ENCODE results near the gene MFSD11.
"Not testable (repeated sequence)": the region's sequence is repeated elsewhere in the genome, so short reads cannot be mapped to it uniquely, and the experiment has no call there.

Gene MFSD11

DNA sequence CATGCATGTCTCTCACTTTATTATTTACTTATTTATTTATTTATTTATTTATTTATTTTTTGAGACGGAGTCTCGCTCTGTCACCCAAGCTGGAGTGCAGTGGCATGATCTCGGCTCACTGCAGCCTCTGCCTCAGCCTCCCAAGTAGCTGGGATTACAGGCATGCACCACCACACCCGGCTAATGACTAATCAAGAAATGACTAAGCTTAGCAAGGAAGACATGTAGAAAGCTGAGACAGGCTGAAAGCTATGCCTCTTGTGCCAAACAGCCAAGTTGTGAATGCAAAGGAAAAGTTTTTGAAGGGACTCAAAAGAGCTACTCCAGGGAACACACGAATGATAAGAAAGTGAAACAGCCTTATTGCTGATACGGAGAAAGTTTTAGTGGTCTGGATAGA lies 7.9 kb downstream of the MFSD11 start:
- not testable (repeated sequence) for H3K4me3 ChIP-seq (ENCODE audit: low read depth, low read length)

DNA sequence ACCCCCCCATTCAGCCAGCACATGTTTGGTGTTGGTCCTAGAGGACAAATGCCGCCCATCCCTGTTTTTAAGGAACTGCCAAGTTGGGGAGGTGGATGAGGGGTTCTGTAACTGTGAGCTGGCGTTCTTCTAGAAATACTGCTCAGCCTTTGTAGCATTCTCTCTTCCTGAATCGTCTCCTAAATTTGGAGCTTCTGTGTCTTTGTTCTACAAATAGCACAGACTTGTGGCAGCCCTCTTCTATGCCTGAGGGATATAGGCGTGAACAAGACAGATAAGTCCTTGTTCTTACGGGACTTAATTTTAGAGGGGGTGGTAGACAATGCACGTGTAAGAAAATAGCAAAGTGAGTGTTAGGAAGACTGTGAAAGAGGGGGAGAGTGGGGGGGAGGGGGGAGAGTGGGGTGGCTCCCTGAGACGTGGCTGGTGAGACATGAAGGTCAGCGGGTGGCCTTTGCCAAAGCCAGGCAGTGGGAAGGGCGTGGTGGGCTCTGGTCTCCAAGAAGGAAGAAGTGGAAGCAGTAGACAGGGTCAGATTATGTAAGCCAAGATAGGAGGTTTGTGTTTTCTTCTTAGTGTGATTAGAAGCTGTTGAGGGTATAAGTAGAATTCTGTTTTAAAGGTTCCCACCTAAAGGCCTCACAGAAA lies 9.9 kb downstream of the MFSD11 start:
- no peak overlapping the region for H3K4me3 ChIP-seq (ENCODE audit: low read depth, low read length)

DNA sequence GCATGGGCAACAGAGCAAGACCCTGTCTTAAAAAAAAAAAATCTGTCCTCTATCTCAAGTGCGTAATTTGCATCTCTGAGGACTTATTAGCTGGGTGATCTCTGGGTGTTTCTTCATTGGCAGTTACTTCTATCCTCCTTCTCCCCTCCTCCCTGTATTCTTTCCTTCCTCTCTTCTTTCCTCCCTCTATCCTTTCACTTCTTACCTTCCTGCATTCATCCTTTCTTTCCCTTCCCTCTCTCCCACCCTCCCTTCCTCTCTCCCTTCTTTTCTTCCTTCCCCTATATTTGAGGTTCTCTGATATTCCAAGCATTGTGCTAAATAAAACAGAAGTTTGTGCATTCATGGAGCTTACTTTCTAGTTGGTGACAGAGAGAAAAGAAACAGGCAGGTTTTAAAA lies 10.7 kb downstream of the MFSD11 start:
- H3K4me3 ChIP-seq (ENCODE audit: low read depth, low read length): no peak overlapping the region

DNA sequence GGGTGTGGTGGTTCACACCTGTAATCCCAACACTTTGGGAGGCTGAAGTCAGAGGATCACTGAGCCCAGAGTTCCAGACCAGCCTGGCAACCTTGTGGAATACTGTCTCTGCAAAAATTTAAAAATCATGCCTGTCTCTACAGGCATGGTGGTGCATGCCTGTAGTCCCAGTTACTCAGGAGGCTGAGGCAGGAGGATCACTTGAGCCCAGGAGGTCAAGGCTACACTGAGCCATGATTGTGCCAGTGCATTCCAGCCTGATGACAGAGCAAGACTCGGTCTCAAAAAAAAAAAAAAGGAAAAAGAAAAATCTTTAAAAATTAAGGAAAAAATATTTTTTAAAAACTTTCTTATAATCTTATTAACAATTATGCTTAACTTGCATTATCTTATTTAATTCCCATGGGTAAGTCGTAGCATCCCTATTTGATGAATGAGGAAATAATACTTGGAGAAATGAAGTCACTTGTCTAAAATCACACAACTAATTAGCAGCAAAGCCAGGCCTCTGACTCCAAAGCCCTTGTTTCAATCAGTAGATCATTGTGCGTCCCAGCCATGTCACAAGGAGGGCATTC lies 13.6 kb downstream of the MFSD11 start:
- H3K4me3 ChIP-seq (ENCODE audit: low read depth, low read length): no peak overlapping the region

DNA sequence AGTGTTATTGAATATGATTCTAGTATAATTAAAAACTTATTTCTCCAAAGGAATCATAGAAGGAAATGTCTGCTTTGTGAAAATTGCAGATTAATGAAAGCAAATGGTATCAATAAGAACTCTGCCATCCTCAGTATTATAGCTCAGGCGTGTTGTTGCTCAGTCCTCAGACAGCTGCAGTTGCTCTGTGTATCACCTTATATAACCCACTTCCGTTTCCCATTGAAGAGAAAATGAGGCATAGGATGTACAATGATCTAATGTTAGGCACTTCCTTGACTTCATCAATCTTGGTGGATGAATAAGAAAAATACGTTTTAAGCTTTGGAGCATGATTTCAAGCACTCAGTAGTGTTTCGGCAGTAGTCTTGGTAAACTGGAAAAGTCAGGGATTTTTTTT lies 14.1 kb downstream of the MFSD11 start:
- H3K4me3 ChIP-seq (ENCODE audit: low read depth, low read length): no peak overlapping the region

DNA sequence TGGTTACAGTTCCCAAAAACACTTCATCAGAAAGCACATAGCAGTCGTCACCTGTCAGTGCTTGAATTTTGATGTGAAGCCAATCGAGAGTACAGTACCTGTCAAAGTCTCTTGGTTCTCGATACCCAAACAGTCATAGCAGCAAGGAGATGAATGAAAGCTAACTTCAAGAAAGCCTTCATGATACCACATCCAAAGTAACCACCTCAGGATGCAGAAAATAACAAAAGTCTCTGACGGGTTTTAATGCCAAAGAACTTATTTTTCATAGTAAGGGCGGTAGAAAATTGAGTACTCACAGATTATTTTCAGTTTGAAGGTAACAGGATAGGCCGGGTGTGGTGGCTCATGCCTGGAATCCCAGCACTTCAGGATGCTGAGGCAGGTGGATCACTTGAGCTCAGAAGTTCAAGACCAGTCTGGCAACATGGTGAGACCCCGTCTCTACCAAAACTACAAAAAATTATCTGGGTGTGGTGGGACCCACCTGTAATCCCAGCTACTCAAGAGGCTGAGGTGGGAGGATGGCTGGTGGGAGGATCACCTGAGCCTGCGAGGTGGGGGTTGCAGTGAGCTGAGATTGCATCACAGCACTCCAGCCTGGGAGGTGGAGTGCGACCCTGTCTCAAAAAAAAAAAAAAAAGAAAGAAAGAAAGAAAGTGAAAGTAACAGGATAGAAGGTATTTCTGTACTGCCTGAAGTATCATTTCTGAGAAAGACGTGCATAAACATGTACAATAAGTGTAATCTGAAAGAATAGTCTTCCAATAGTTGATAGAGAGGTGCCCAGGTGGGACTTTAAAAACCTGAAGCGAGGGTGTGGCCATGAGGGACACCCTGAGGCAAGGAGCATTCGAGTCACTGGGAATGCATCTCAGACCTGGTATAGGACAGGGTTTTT lies 15.4 kb downstream of the MFSD11 start:
- no peak overlapping the region for H3K4me3 ChIP-seq (ENCODE audit: low read depth, low read length)

DNA sequence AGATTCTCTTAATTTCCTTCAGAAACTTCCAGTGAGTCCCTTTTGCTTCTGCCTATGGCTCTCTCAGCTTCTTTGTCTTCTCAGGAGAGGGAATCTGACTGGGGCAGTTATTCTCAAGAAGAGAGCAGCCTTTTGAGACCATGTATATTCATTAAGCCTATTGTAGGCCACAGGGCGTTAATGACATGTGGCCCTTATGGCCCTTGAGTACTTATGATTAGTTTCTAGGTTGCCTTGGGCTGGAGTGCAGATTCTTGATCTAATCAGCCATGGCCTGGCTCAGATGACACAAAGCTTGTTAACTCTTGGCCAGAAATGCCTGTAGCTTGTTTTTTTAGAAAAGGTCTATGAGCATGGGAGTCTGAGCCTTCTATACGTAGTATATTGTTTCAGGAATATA lies 17.4 kb downstream of the MFSD11 start:
- no peak overlapping the region for H3K4me3 ChIP-seq (ENCODE audit: low read depth, low read length)

DNA sequence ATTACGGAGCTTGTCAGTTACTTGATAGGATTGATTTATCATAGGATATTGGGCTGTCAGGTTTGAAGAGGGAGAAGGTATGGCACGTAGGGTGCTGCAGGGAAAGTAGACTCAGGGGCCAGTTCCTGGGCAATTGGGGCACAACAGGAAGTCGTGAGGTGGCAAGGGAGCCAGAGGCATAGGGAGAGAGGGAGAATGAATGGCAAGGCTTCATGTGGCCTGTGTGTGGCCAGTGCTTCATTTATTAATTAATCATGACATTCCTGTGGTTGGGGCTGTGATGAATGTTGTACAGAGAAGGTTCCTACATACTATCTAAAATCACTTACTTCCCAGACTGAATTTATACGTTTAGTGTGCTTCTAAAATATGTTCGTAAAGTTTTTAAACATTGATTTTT lies 19.3 kb downstream of the MFSD11 start:
- no peak overlapping the region for H3K4me3 ChIP-seq (ENCODE audit: low read depth, low read length)

DNA sequence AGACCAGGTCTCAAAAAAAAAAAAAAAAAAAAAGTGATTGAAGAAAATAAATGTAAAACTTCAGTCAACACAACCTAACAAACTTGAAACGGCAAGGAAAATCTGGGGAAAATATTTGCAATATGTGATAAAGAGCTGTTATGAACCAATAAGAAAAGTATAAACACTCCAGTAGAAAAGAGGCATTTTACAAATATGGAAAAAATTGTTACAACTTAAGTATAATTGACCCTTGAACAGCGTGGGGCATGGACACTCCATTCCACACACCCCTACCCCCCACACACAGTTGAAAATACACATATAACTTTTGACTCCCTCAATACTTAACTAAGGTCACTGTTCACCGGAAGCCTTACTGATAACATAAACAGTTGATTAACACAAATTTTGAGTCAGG lies 20.7 kb downstream of the MFSD11 start:
- no peak overlapping the region for H3K4me3 ChIP-seq (ENCODE audit: low read depth, low read length)

DNA sequence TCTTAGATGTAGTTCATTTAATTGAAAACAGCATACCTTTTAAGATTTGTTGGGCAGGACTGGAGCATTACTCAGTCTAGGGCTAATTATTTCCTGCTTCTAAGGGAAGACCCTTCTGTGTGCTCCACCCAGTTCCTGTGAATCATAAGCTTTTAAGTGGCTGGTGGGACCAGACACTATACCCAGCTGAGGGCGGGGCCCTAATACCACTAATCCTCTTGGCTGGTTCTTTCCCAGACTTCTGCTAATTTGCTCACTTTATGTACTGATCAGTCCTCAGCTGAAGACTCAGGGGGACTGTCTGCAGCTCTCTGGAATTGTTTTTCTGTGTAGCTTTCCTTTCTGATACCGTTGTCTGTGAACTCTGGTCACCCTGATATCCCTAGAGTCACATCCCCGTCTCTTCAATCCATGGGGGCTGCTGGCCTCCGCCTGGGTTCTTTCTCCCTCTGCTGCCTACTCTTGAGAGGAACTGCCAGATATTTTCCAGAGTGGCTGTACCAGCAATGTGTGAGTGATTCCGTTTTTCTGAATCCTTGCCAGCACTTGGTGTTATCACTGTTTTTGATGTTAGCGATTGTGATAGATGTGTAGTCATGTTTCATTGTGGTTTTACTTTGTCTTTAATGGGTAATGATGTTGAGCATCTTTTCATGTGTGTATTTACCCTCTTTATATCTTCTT lies 35.1 kb downstream of the MFSD11 start:
- no peak overlapping the region for H3K4me3 ChIP-seq (ENCODE audit: low read depth, low read length)

DNA sequence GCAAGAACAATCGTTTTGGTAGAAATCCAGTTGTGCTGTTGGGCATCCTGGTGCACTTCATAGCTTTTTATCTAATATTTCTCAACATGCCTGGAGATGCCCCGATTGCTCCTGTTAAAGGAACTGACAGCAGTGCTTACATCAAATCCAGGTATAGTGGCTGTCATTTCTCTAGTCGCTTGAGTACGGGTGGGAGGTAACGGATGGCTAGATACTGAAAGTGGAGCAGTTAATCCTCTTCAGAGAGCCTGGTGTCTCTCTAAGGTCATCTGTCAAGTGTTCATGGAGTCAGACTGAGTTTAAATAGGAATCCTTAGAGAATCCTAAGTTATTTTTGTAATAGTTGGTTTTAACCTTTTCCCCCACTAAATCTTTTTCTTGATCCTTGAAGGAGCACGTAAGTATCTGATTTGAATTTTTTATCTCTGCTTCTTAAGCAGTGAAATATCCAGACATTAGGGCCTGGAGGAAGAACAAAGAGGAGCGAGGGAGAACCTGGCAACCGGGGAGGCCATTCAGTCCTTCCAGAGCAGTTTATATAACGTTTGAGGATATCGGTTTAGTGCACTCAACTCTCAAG lies 37.2 kb downstream of the MFSD11 start:
- H3K4me3 ChIP-seq (ENCODE audit: low read depth, low read length): no peak overlapping the region

DNA sequence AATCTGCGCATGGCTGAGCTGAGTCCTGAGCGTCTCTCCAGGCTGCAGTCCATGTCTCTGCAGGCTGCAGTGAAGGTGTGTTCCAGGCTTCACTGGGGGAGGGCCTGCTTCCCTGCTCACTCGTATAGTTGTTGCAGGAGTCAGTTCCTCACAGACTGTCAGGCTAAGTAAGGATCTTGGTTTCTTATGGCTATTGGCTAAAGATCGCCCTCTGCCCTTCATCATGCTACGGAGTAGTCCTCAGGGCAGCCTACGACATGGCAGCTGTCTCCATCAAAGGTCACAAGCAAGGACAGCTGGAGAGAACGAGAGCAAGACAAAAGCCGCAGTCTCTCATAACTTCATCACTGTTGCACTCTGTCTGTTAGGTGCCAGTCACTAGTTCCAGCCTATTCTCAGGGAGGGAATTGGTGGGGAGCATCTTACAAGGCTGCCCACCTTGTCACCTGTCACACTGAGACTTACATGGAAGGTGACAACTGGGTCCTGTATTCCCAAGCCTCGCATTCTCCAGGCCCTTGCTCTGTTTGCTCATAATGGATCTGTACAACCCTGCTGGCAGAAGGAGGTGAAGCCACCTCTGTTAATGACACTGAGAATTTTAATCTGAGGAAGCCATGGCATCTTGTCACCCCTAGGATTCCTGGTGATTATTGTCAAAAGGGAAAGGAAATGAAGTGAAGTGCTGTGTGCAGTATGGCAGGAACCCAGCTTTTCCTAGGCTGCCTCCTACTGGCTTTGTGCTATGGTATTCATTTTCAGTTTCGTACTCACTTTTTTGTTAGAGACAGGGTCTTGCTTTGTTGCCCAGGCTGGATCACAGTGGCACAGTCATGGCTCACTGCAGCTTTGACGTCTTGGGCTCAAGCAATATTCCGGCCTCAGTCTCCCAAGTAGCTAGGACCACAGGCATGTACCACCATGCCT lies 43.4 kb downstream of the MFSD11 start:
- H3K4me3 ChIP-seq (ENCODE audit: low read depth, low read length): no peak overlapping the region

DNA sequence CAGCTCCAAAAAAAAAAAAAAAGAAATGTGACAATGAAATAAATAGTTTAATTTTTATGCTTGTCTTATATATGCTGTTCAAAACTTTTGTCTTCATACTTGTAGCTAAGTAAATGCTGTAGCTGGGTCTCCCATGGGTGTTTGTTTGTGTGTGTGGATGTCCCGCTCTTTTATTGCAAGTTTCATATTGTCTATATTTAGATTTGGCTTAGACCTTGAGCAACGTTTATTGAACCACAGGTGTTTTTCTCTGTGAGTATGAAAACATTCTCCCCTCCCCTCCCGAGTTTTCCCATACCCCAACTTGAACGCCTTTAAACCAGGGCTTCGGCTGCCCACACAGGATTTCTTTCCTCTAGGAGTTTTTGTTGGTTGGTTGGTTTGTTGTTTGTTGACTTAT lies 45.2 kb downstream of the MFSD11 start:
- H3K4me3 ChIP-seq (ENCODE audit: low read depth, low read length): no peak overlapping the region

DNA sequence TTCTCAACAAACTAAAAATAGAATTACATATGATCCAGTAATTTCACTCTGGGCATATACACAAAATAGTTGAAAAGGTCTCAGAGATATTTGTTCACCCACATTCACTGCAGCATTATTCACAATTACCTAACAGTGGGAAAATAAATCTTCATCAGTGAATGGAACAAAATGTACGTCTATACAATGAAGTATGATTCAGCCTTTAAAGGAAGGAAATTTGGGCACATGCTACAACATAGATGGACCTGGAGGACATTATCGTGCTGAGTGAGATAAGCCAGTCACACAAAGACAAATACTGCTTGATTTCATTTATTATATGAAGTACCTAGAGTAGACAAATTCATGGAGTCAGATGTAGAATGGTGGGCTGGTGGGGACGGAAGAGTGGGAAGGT lies 47.0 kb downstream of the MFSD11 start:
- no peak overlapping the region for H3K4me3 ChIP-seq (ENCODE audit: low read depth, low read length)

DNA sequence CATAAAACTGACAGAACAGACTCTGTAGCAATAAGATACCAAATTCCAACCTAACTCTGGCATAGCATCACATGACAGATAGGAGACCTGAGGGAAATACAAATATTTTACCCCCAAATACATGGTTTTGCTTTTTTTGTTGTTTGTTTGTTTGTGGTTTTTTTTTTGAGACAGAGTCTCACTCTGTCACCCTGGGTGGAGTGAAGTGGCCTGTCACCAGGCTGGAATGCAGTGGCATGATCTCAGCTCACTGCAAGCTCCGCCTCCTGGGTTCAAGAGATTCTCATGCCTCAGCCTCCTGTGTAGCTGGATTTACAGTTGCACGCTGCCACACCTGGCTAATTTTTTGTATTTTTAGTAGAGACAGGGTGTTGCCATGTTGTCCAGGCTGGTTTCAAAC lies 49.9 kb downstream of the MFSD11 start:
- H3K4me3 ChIP-seq (ENCODE audit: low read depth, low read length): not testable (repeated sequence)

DNA sequence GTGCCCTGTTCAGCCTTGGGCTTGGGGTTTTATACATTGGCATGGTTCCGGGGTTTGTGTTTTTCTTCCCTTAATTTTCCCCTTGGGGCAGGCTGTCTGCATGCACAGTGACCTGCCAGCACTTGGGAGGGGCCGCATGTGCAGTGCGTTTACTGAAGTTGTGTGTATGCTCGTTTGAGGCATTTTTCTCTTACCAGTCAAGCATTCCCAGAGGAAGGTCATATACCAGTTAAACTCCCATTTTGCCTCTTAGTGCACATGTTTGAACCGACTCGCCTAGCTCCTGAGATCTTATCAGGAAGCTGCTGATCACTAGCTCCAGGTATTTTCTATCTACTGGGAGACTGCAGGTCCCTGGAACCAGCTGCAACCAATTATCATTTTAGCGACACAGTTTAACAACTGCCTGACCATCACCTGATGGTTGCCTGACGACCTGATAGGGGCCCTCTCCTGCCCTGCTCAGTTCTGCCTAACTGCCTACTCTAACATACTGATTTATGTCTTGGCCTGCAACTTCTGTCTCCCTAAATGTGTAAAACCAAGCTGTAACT lies 51.4 kb downstream of the MFSD11 start:
- H3K4me3 ChIP-seq (ENCODE audit: low read depth, low read length): no peak overlapping the region

DNA sequence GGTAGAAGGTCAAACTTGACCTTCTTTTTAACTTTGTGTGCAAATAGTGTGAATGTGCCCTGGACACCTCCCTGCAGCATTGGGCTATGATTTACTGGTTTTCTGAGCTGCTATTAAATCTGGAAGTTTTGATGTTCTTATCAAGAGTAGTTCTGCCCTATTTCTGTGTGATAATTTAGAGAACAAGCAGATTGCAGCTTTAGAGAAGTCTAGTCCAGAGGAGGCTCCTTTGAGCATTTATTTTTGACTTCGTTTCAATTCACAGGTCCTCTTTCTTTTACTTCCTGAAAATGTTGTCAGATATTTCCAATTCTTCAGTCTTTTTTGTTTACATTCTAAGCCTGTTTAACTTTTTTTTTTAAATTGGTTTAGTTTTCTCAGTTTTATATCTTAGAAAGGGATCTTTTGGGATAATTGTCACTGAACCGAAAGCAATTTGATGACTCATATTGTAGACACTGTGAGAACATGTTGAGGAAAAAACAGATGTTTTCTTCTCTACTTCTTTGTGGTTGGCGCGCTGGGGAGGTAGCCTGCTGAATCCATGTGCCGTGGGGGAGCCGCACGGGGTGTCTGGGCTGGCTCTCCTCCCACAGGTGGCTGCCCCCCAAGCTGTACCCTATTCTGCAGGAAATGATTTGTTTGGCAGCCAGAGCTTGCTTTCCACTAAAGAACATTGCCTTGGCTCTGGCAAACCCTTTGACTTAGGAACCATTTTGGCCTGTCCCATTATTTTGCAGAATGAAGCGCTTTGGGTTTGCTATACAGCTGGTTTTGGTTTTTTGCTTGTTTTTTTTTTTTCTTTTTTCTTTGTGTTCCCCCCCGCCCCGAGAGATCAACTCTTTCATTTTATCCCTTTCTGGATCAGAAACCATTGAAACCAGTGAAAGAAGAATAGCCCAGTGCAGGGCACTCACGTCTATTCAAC lies 53.4 kb downstream of the MFSD11 start:
- H3K4me3 ChIP-seq (ENCODE audit: low read depth, low read length): no peak overlapping the region

DNA sequence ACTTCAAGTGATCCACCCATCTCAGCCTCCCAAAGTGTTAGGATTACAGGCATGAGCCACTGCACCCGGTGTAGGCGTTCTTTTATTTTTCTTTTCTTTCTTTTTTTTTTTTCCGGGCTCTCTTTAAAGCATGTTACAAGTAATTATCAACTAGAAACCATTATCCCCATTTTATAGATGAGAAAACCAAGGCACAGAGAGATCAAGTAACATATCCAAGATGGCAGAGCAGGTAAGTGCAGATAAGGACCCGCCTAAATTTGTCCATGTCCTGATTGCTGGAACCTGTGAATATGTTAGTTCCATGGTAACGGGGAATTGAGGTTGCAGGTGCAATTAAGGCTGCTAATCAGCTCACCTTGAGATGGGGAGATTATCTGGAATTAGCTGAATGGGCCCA lies 54.4 kb downstream of the MFSD11 start:
- H3K4me3 ChIP-seq (ENCODE audit: low read depth, low read length): no peak overlapping the region

DNA sequence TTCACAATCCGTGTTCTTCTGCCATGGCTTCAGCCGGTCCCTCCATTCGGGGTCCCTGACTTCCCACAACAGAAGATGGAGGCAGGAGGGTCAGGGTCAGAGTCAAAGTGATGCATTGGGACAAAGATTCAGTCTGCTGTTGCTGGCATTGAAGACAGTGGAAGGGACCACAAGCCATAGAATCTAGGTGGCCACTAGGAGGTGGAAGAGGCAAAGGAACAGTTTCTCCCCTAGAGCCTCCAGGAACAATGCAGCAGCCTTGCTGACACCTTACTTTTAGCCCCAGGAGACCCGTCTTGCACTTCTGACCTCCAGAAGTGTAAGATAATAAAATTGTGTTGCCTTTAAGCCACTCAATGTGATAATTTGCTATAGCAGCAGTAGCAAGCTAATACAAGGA lies 55.9 kb downstream of the MFSD11 start:
- no peak overlapping the region for H3K4me3 ChIP-seq (ENCODE audit: low read depth, low read length)
